SU-DHL-6 (cell line): ENCODE data around the gene TIMM22.

ENCODE experiments used
- H2AFZ ChIP-seq: fragments of 200-600 bp; sonication (generic); 2 replicates; pipeline ENCODE4 v1.6.1; 2014; ENCODE audit warnings: low read depth, mild to moderate bottlenecking, moderate library complexity, mixed read lengths, antibody characterized with exemption, low read length; ENCODE audit not compliant: severe bottlenecking
- H3F3A ChIP-seq: fragments of 200-600 bp; shearing (Covaris generic); 2 replicates; pipeline ENCODE4 v1.6.0; 2016; ENCODE audit warnings: antibody characterized with exemption, mild to moderate bottlenecking; ENCODE audit not compliant: insufficient read depth
- H3K27ac ChIP-seq: fragments of 200-600 bp; sonication (generic); 2 replicates; pipeline ENCODE4 v1.5.1; 2016; ENCODE audit warnings: low read depth, mild to moderate bottlenecking, low read length, moderate library complexity, mixed read lengths
- H3K27me3 ChIP-seq: fragments of 200-600 bp; sonication (generic), shearing (Covaris generic); 2 replicates; pipeline ENCODE4 v1.6.0; 2014; ENCODE audit warnings: mild to moderate bottlenecking, low read length
- H3K36me3 ChIP-seq: fragments of 200-600 bp; sonication (generic); 2 replicates; pipeline ENCODE4 v1.6.1; 2014; ENCODE audit warnings: mild to moderate bottlenecking, low read length, mixed read lengths
- H3K4me2 ChIP-seq: fragments of 300-600, 200-600 bp; shearing (Covaris generic), sonication (generic); 2 replicates; pipeline ENCODE4 v1.6.0; 2014; ENCODE audit warnings: low read length, low read depth, mild to moderate bottlenecking; ENCODE audit not compliant: poor library complexity, severe bottlenecking
- H3K4me3 ChIP-seq: fragments of 200-600 bp; sonication (generic); 2 replicates; pipeline ENCODE4 v1.5.1; 2014; ENCODE audit warnings: antibody characterized with exemption, low read length, mild to moderate bottlenecking, mixed read lengths; ENCODE audit not compliant: insufficient read depth, poor library complexity, severe bottlenecking
- H3K79me2 ChIP-seq: fragments of 200-600 bp; sonication (generic); 2 replicates; pipeline ENCODE4 v1.6.1; 2014; ENCODE audit warnings: mild to moderate bottlenecking, low read length, moderate library complexity; ENCODE audit not compliant: insufficient read depth
- H3K9ac ChIP-seq: fragments of 200-600 bp; sonication (generic); 2 replicates; pipeline ENCODE4 v1.7.0; 2014; ENCODE audit warnings: mild to moderate bottlenecking, low read length
- H3K9me2 ChIP-seq: fragments of 200-600 bp; sonication (generic); replicated peaks from 2 replicates; pipeline ENCODE4 v1.6.1; 2014; ENCODE audit warnings: low read length; ENCODE audit not compliant: insufficient read depth
- H3K9me3 ChIP-seq: fragments of 200-600 bp; sonication (generic); 2 replicates; pipeline ENCODE4 v1.6.1; 2014; ENCODE audit warnings: low read length, mixed read lengths; ENCODE audit not compliant: insufficient read depth
- H4K20me1 ChIP-seq: fragments of 200-600 bp; sonication (generic); 2 replicates; pipeline ENCODE4 v1.6.1; 2014; ENCODE audit warnings: low read depth, mild to moderate bottlenecking, antibody characterized with exemption, low read length, moderate library complexity, mixed read lengths
- EZH2phosphoT487 ChIP-seq: fragments of 200-600 bp; sonication (generic), shearing (Covaris generic); conservative IDR thresholded peaks from 2 replicates; pipeline ENCODE4 v1.6.1; 2018; ENCODE audit warnings: mild to moderate bottlenecking, antibody characterized with exemption, low read length, moderate library complexity, mixed read lengths
- TF ChIP-seq, protein P1 (sequence below): fragments of 200-600 bp; sonication (generic); IDR thresholded peaks from one replicate; pipeline ENCODE4 v1.5.1; 2017; ENCODE audit warnings: antibody characterized with exemption, mild to moderate bottlenecking, low read length, moderate library complexity; ENCODE audit not compliant: insufficient read depth, poor library complexity, severe bottlenecking

The TIMM22 gene

DNA sequence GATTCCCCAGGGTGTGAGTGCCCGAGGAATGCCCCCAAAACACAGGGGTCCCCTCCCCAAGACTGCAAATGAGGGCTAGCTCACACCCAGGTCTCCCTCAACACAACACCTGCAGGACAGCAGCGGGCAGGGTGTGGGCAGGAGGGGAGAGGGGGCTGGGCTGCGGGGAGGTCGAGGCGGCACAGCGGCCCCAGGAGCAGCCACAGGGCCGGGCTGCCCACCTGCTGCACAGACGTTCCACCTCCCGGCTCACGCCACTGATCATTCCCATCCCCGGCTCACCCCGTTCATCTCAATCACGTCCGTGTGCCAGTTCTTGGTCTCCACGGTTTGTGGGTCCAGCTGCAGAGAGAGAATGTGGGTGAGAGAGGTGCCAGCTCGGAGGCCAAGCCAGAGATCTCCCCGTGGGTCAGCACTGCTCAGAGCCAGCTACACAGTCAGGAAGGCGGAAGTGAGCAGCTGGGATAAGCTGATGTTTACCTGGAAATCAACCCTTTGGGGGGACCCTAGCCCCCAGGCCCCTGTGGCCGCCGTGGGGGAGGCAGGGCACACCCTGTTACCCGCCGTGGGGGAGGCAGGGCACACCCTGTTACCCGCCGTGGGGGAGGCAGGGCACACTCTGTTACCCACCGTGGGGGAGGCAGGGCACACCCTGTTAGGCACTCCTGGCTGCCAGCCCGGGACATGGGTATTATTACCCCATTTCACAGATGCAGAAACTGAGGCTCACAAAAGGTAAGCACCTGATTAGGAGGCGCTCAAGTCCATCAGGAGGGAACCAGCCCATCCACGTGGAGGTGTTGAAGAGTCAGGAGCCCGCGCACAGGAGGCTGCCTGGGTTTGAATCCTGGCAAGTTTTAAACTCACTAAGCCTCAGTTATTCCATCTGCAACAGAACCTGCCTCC is 16.1 kb downstream of the TIMM22 start:
- Histone ChIP-seq H3K9me3 (no peaks in the 10 kb centered on the region), H3K36me3 (no peaks in the 10 kb centered on the region), H3K79me2 (no peaks in the 10 kb centered on the region), H3K27ac (no peak overlapping the region), H3K9me2 (no peaks in the 10 kb centered on the region), H3F3A (no peaks in the 10 kb centered on the region), H3K4me3 (no peak overlapping the region), H3K9ac (no peak overlapping the region), H2AFZ (no peak overlapping the region), H3K4me2 (no peak overlapping the region), H3K27me3 (no peaks in the 10 kb centered on the region), H4K20me1 (no peaks in the 10 kb centered on the region)
- TF ChIP-seq EZH2phosphoT487, result no peak
- TF ChIP-seq, protein P1, sequence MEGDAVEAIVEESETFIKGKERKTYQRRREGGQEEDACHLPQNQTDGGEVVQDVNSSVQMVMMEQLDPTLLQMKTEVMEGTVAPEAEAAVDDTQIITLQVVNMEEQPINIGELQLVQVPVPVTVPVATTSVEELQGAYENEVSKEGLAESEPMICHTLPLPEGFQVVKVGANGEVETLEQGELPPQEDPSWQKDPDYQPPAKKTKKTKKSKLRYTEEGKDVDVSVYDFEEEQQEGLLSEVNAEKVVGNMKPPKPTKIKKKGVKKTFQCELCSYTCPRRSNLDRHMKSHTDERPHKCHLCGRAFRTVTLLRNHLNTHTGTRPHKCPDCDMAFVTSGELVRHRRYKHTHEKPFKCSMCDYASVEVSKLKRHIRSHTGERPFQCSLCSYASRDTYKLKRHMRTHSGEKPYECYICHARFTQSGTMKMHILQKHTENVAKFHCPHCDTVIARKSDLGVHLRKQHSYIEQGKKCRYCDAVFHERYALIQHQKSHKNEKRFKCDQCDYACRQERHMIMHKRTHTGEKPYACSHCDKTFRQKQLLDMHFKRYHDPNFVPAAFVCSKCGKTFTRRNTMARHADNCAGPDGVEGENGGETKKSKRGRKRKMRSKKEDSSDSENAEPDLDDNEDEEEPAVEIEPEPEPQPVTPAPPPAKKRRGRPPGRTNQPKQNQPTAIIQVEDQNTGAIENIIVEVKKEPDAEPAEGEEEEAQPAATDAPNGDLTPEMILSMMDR, result no peak

DNA sequence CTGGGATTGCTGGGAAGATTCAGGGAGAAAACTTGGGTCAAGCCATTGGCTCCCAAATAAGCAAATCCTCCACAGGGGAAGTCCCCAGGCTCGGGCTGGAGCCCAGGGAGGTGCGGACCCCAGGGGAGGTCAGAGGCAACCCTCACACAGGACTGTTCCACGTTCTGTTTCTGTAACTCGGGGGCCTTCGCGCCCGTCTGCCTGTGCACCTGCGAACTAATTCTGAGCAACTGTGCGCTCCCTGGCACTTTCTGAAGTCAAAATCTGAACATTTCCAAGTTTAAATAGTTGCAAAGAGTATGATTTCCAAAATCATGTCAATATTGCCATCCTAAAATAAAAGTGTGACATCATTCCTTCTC is 16.8 kb downstream of the TIMM22 start:
- Histone ChIP-seq H3K36me3 (no peaks in the 10 kb centered on the region), H3K27ac (no peak overlapping the region), H2AFZ (no peak overlapping the region), H4K20me1 (no peaks in the 10 kb centered on the region), H3F3A (no peaks in the 10 kb centered on the region), H3K79me2 (no peaks in the 10 kb centered on the region), H3K9ac (no peak overlapping the region), H3K4me2 (no peak overlapping the region), H3K27me3 (no peaks in the 10 kb centered on the region), H3K4me3 (no peak overlapping the region), H3K9me3 (no peaks in the 10 kb centered on the region), H3K9me2 (no peaks in the 10 kb centered on the region)
- TF ChIP-seq EZH2phosphoT487, result no peak
- TF ChIP-seq, protein P1, result no peak

DNA sequence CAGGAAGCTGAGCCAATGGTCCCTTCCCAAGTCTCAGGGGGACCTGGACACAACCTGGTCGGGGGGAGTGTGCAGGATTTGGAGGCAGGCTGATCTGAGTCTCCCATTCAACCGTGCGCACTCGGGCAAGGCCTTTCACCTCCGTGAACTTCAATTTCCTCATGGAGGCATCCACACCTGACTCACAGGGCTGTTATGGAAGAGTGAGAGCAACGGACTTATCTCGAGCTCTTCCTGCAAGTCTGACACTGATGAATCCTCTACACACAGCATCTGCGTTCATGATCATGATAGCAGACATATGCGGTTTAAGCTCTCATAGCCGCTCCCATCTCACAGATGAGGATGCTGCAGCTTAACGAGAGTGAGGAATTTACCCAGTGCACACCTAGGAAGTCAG is 21.6 kb downstream of the TIMM22 start:
- no peak overlapping the region for H3K9ac ChIP-seq
- no peak overlapping the region for H3K4me2 ChIP-seq
- H4K20me1 ChIP-seq, result no peaks in the 10 kb centered on the region
- H3F3A ChIP-seq, result no peaks in the 10 kb centered on the region
- no peak overlapping the region for H3K4me3 ChIP-seq
- H3K36me3 ChIP-seq, result no peaks in the 10 kb centered on the region
- H3K27me3 ChIP-seq, result no peaks in the 10 kb centered on the region
- no peak overlapping the region for H2AFZ ChIP-seq
- TF ChIP-seq EZH2phosphoT487, result no peak
- TF ChIP-seq, protein P1, result no peak
- H3K79me2 ChIP-seq, result no peaks in the 10 kb centered on the region
- H3K27ac ChIP-seq, result no peak overlapping the region
- H3K9me3 ChIP-seq, result no peaks in the 10 kb centered on the region
- H3K9me2 ChIP-seq, result no peaks in the 10 kb centered on the region
